ENCODE measurements around the gene PRDM16. TPM values are rescaled to one million over a fixed set of nuclear protein-coding genes. Genes with fewer than 3 reads are reported as not detected.

The PRDM16 gene
- total RNA-seq, 4 donors from 2014 or later, result 15.7 to 54.3 (median 27.6) TPM

GRCh38 chr1:3413975-3414710 is 345.1 kb downstream of the PRDM16 start:
- 95 to 97% methylated on average over 24 to 26 of the region's 34 CpGs for WGBS, 2 donors
- Histone ChIP-seq H3K4me1 (no peaks in the 10 kb centered on the region), H3K36me3 (peaks cover 0 to 7% of the 10 kb centered on the region in 2 donors), H3K27ac (no peak overlapping the region), H3K4me3 (replicated peaks in 1 of 3) (no peak overlapping the region), H3K27me3 (no peaks in the 10 kb centered on the region), H3K9me3 (no peaks in the 10 kb centered on the region)
- no peak for DNase-seq
- TF ChIP-seq CTCF (IDR thresholded peaks at IDR 0.05), result no peak
- TF ChIP-seq POLR2A (IDR thresholded peaks at IDR 0.05), result no peak
- intact Hi-C loops (cut with DNase I), result loop anchor here (5.0 kb wide), 1 partner anchor 347 kb away; the partner anchor contains the start of gene PRDM16

DNA sequence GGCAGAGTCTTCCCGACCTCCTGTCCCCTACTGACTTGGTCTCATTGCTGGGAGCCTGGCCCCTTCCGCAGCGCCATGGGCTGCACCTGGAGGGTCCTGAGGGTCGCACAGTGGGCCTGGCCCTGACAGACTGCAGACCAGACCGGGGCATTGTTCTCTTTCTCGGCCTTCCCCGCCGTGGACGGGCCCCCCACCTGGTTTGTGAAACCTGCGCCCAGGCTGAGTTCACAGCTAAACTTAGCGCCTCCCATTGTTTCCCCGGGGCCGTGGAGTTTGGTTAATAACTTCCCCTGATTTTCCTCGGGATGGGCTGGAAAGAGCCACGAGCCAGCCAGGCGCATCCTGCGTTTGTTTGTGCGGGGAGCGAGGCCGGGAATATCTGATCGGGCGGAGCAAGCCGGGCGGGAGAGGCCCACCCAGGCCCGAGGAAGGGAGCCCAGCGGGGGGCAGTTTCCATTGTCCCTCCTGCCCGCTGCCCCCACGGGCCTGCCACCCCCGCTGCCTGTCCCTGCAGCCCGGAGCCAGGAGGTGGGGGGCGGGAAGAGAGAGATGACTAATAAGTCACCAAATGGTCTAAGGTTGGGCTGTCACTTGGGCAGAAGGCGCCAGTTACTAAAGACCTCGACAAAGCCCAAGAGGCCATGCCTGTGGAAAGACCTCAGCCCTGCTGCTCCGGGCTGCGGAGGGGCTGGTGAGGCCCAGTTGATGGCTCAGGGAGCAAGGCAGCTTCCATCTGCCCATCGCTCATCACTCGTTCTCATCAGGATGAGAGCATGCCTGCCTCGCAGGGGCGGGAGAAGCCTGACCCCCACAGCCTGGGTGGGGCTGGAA is 346.5 kb downstream of the PRDM16 start:
- H3K4me1 ChIP-seq, result no peaks in the 10 kb centered on the region
- peaks cover 0 to 7% of the 10 kb centered on the region in 2 donors for H3K36me3 ChIP-seq
- H3K27ac ChIP-seq, result no peak overlapping the region
- intact Hi-C loops (cut with DNase I), result no loop called here
- no peak overlapping the region for H3K4me3 ChIP-seq (replicated peaks in 1 of 3)
- no peak for DNase-seq
- no peaks in the 10 kb centered on the region for H3K9me3 ChIP-seq
- WGBS, 2 donors, result 73 to 74% methylated on average over 24 to 30 of the region's 39 CpGs
- no peaks in the 10 kb centered on the region for H3K27me3 ChIP-seq
- no peak for TF ChIP-seq POLR2A (IDR thresholded peaks at IDR 0.05)

GRCh38 chr1:3417082-3417739 is 348.2 kb downstream of the PRDM16 start:
- intact Hi-C loops (cut with DNase I), result no loop called here
- no peak for DNase-seq
- peaks cover 0 to 6% of the 10 kb centered on the region in 2 donors for H3K36me3 ChIP-seq
- H3K4me1 ChIP-seq, result no peaks in the 10 kb centered on the region
- no peak for TF ChIP-seq POLR2A (IDR thresholded peaks at IDR 0.05)
- TF ChIP-seq CTCF (IDR thresholded peaks at IDR 0.05), result peak in 2 of 6 experiments; percentile 23 to 27
- 95 to 96% methylated on average over 6 of the region's 6 CpGs for WGBS, 2 donors
- H3K9me3 ChIP-seq, result no peaks in the 10 kb centered on the region
- no peaks in the 10 kb centered on the region for H3K27me3 ChIP-seq
- no peak overlapping the region for H3K4me3 ChIP-seq (replicated peaks in 1 of 3)
- H3K27ac ChIP-seq, result no peak overlapping the region

DNA sequence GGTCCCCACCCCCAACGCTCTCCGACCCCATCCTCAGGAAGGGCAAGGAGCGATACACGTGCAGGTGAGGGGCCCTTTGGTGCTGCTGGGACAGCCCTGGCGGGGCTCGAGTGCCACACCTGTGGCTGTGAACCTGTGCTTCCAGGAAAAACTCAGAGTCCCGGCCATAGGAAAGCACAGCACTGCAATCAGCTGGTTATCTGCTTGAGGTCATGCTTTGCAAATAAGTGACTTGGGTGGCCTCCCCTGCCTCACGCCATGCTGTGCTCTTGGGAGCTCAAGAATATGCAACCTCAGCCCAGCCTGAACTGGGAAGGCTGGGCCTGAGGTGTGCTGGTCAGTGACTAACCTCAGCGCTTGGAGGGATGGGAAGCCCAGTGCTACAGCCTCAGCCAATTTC is 348.9 kb downstream of the PRDM16 start:
- 95 to 100% methylated on average over 1 to 9 of the region's 9 CpGs for WGBS, 2 donors
- H3K27me3 ChIP-seq, result no peaks in the 10 kb centered on the region
- no peak overlapping the region for H3K27ac ChIP-seq
- H3K36me3 ChIP-seq, result peaks cover 0 to 4% of the 10 kb centered on the region in 2 donors
- no peaks in the 10 kb centered on the region for H3K9me3 ChIP-seq
- no peaks in the 10 kb centered on the region for H3K4me1 ChIP-seq
- no peak for TF ChIP-seq CTCF (IDR thresholded peaks at IDR 0.05)
- no peak for TF ChIP-seq POLR2A (IDR thresholded peaks at IDR 0.05)
- intact Hi-C loops (cut with DNase I), result no loop called here
- DNase-seq, result no peak
- no peak overlapping the region for H3K4me3 ChIP-seq (replicated peaks in 1 of 3)

GRCh38 chr1:3418600-3418999 is 349.6 kb downstream of the PRDM16 start:
- 89 to 100% methylated on average over 2 to 6 of the region's 8 CpGs for WGBS, 2 donors
- no peaks in the 10 kb centered on the region for H3K27me3 ChIP-seq
- peaks cover 0 to 4% of the 10 kb centered on the region in 2 donors for H3K36me3 ChIP-seq
- no peak overlapping the region for H3K4me3 ChIP-seq (replicated peaks in 1 of 3)
- no peaks in the 10 kb centered on the region for H3K4me1 ChIP-seq
- TF ChIP-seq POLR2A (IDR thresholded peaks at IDR 0.05), result no peak
- no peak for TF ChIP-seq CTCF (IDR thresholded peaks at IDR 0.05)
- DNase-seq, result no peak
- intact Hi-C loops (cut with DNase I), result no loop called here
- no peak overlapping the region for H3K27ac ChIP-seq
- H3K9me3 ChIP-seq, result no peaks in the 10 kb centered on the region

Measured in thyroid gland (tissue), 4 donors.